Measurements from ENCODE around the gene RBM43.

RBM43 gene

DNA sequence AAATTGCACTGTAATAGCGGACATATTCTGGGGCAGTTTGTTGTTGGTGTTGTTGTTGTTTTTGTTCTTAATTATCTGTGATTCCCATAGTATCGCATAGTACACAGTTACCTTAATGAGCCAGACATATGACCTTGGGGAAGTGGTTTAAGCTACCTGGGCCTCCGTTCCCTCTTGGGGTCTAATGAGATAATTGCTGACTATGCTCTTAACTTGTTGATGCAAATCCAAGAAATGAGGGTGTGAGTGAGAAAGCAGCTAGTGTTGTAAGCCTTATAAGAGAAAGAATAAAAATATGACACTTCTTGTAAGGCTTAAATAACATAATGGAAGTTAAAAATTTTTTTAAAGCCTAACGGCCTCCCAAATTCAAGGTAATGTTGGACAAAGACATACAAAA, 20.7 kb upstream of the RBM43 start:
- no peaks in the 10 kb centered on the region for H3K9me3 Mint-ChIP-seq
- ATAC-seq (no peak), DNase-seq (ENCODE audit: low spot score in 2 of 2) (no peak)
- no peak overlapping the region for H3K27ac Mint-ChIP-seq
- peaks cover 25% of the 10 kb centered on the region for H3K4me1 Mint-ChIP-seq
- H3K36me3 Mint-ChIP-seq, result peaks cover 65% of the 10 kb centered on the region
- no peak overlapping the region for H3K4me3 Mint-ChIP-seq

DNA sequence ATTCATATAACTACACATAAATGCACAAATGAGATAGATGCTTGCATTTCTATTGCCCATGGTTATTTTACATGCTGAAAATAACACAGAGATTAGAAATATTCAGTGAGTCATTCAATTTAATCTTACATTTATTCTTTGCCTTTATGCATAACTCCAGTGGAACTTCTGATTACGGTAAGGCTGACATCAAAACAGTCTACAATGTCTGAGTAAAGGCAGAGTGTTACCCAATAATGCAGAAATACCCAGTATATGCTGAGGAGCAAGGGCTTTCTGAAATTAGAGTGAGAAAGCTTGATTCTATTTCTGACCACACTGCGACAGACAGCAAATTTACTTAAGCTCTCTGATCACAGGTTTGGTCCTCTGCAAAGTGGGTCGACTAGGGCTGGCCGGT, 18.6 kb upstream of the RBM43 start:
- DNase-seq (ENCODE audit: low spot score in 2 of 2) (no peak), ATAC-seq (no peak)
- Mint-ChIP-seq H3K36me3 (peaks cover 86% of the 10 kb centered on the region), H3K4me1 (peaks cover 6% of the 10 kb centered on the region), H3K9me3 (no peaks in the 10 kb centered on the region), H3K27ac (no peak overlapping the region), H3K4me3 (no peak overlapping the region)

DNA sequence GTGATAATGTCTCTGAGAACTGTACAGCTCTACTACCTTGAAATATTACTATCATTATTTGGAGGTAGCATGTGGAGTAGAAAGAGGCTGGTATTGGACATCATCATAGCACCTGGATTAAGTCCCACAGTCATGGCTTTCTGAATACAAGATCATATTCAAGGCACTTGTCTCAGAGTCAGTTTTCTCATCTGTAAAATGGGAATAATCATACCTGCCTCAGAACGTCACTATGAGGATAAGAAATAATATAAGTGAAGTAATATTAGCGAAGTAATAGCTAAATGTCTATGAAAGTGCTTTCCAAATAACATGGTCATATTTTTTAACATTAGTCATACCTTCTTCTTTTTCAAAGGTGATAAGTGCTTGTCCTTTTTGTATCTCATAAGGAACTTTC, 16.8 kb upstream of the RBM43 start:
- Mint-ChIP-seq H3K4me1 (no peaks in the 10 kb centered on the region), H3K4me3 (no peak overlapping the region), H3K9me3 (no peaks in the 10 kb centered on the region), H3K27ac (peak overlapping the region; percentile 86), H3K36me3 (peaks cover 98% of the 10 kb centered on the region)
- ATAC-seq, result no peak
- DNase-seq (ENCODE audit: low spot score in 2 of 2), result no peak

DNA sequence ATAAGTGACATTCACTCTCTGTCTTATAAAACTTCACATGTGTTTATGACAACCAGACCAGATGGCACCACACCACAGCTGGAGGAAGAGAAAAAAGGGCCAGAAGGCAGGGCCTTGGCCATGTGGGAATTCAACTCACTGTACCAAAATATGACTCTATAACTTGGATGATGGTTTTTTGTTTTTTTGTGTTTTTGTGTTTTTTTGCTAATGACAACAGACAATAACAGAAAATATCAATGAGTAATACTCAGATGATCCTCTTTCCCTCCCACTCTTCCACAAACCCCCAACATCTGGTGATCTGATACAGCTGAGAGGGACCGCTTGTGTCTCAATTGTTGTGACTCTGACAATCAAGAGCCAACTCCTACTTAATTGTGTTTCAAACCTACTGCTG, 15.4 kb upstream of the RBM43 start:
- ATAC-seq, result no peak
- H3K4me1 Mint-ChIP-seq, result no peaks in the 10 kb centered on the region
- H3K27ac Mint-ChIP-seq, result peak overlapping the region; percentile 41
- no peak overlapping the region for H3K4me3 Mint-ChIP-seq
- no peak for DNase-seq (ENCODE audit: low spot score in 2 of 2)
- no peaks in the 10 kb centered on the region for H3K9me3 Mint-ChIP-seq
- H3K36me3 Mint-ChIP-seq, result peaks cover 100% of the 10 kb centered on the region

DNA sequence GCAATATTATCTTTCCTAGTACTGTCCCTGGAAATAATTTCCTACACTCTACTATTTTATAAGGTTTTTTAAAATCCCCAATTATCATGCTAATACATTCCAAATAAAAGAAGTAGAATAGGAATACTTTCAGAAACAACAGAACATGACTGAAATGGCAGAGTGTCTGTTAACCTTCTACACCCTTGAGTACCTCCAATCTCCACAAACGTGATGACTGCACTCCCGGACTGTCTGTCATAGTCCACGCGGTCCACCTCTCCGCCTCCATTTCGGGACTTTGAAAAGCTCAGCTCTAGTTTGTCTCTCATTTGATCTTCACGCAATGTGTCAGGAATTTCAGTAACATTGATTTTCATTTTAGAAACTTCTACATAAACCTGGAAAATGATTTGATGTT, 13.6 kb upstream of the RBM43 start:
- Mint-ChIP-seq H3K36me3 (peaks cover 98% of the 10 kb centered on the region), H3K4me3 (no peak overlapping the region), H3K4me1 (no peaks in the 10 kb centered on the region), H3K9me3 (no peaks in the 10 kb centered on the region), H3K27ac (no peak overlapping the region)
- DNase-seq (ENCODE audit: low spot score in 2 of 2) (no peak), ATAC-seq (no peak)

DNA sequence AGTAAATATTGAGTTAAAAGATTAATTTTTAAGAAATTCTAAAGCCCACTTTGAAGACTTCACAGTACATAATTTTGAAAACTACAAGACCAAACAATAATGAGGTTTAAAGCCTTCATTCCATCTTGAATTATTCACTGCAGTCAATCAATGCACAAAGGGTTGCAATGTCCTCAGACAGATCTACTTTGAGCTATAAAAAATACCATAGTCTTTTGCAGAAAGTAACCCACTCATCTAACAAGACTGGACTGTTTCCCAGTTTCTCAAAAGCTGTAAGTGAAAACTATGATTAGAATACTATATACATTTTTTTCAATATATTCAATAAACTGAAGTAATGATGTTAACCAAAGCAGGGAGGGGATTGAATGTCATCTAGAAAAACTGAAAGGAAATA, 10.2 kb upstream of the RBM43 start:
- no peak for ATAC-seq
- H3K4me1 Mint-ChIP-seq, result peaks cover 5% of the 10 kb centered on the region
- peak overlapping the region; percentile 58 for H3K27ac Mint-ChIP-seq
- no peak overlapping the region for H3K4me3 Mint-ChIP-seq
- DNase-seq (ENCODE audit: low spot score in 2 of 2), result no peak
- H3K9me3 Mint-ChIP-seq, result no peaks in the 10 kb centered on the region
- H3K36me3 Mint-ChIP-seq, result peaks cover 72% of the 10 kb centered on the region

DNA sequence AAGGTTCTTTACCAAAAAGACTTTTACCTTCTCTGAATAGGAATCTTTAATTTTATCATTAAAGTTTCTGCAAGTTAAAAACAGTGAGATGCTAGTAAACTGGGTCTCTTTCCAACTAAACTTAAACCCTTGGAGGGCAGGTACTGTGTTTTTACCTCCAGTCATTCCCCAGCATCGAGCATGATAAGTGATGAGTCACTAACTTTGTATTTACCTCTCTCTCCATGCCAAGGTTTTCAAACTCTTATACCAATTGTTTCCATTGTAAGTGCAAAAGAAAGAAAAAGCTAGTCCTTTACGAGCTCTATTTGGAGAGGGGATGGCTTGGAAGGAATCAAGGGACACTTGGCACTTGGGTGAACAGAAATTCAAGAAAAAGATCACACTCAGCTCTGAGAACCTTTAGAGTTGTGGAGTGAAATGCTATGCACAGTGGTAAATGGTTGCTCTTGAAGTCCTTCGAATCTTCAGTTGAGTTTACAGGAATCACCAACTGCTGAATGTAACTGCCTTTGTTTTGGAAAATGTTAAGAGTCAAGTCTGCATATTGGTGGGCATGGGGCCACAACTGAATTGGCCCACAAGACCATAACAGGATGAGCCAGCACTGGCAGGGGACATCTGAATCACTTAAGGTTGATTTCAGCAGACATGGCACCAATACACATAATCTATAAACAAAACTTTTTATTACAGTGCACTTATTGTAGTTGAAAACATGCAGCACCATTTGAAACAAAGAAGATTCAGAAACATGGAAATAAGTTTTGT, 8.3 kb upstream of the RBM43 start:
- Mint-ChIP-seq H3K4me1 (peaks cover 5% of the 10 kb centered on the region), H3K9me3 (no peaks in the 10 kb centered on the region), H3K36me3 (peaks cover 54% of the 10 kb centered on the region), H3K27ac (peak overlapping the region; percentile 39), H3K4me3 (no peak overlapping the region)
- ATAC-seq (peak; percentile 85), DNase-seq (ENCODE audit: low spot score in 2 of 2) (no peak)

DNA sequence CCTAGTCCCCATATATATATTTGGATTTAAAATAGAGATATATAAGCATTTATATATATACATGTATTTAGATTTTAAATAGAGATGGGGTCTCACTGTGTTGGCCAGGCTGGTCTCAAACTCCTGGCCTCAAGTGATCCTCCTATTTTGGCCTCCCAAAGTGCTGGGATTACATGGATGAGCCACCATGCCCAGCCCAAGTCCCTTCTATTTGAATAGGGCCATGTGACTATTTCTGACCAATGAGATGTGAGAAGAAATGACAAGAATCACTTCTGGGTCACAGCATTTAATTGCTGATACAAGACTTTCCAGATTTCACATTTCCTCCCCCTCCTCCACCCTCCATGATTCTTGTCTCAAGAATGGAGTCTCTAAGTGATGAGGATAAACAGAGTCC, 6.4 kb upstream of the RBM43 start:
- Mint-ChIP-seq H3K36me3 (peaks cover 35% of the 10 kb centered on the region), H3K4me1 (peaks cover 5% of the 10 kb centered on the region), H3K9me3 (no peaks in the 10 kb centered on the region), H3K27ac (no peak overlapping the region), H3K4me3 (no peak overlapping the region)
- ATAC-seq, result no peak
- no peak for DNase-seq (ENCODE audit: low spot score in 2 of 2)

DNA sequence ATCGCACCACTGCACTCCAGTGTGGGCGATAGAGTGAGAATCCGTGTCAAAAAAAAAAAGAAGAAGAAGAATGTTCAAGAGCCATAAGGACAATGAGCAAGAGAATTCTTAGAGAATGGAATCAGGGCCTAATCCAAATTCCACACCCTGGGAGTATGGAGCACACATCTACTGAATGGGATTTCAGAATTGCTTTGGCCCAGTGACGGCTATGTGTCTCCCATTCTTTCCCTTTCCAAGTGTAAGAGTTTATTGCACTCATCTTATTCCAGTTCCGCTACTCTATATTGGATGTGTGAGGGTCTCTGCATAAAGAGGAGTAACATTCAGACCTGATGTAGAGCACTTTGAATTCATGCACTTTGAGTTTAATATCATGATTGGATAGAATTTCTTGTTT, 5.9 kb upstream of the RBM43 start:
- Mint-ChIP-seq H3K4me3 (no peak overlapping the region), H3K4me1 (peaks cover 5% of the 10 kb centered on the region), H3K36me3 (peaks cover 29% of the 10 kb centered on the region), H3K9me3 (no peaks in the 10 kb centered on the region), H3K27ac (no peak overlapping the region)
- DNase-seq (ENCODE audit: low spot score in 2 of 2) (no peak), ATAC-seq (no peak)

DNA sequence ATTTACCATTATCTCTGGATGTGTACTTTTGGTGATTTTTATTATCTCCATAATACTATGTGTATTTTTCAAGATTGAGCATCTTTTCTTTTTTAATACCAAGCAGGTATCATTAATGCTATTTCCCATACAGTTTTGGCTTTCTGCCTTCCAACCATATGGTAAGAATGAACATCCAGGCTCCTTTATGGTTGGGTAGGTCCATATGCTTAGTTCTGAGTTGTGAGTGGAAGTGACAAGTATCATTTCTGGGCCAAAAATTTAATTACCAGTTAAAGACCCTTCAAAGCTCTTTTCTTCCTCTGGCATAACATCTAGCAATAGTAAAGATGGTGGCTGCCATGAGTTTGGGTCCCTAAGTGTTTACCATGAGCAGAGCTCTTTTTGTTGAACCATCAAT, 4.3 kb upstream of the RBM43 start:
- Mint-ChIP-seq H3K27ac (no peak overlapping the region), H3K9me3 (no peaks in the 10 kb centered on the region), H3K4me1 (peaks cover 7% of the 10 kb centered on the region), H3K36me3 (peaks cover 18% of the 10 kb centered on the region), H3K4me3 (no peak overlapping the region)
- no peak for ATAC-seq
- DNase-seq (ENCODE audit: low spot score in 2 of 2), result no peak

DNA sequence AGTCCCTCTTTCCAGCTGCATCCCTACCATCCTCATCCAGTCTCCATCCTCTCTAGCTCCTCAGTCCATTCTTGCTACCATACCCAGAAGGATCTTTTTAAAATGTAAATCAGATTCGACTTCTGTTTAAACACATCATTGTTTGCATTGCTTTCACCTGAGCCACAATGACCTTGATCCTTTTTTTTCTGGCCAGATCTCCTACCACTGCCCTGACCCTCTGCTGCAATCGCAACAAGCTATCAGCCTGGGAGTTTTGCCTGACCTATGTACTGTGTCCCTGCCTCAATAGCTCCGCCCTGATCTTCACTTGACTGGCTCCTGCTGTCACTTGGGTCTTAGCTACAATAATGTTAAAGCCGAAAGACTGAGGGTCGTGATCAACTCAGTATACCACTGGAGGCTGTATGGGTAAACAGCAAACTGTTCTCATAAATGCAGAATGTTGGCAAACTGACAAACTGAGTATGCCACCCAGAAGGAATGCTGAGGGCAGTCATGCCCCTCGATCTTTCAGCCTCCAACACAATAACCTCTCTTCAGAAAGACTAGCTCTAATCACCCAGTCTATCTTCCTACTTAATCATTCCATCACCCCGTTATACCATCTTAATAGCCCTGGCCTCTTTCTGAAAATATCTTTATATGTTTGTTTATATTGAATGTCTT, 2.6 kb upstream of the RBM43 start:
- H3K27ac Mint-ChIP-seq, result no peak overlapping the region
- H3K36me3 Mint-ChIP-seq, result peaks cover 7% of the 10 kb centered on the region
- H3K9me3 Mint-ChIP-seq, result no peaks in the 10 kb centered on the region
- DNase-seq (ENCODE audit: low spot score in 2 of 2) (no peak), ATAC-seq (no peak)
- H3K4me3 Mint-ChIP-seq, result no peak overlapping the region
- peaks cover 13% of the 10 kb centered on the region for H3K4me1 Mint-ChIP-seq

DNA sequence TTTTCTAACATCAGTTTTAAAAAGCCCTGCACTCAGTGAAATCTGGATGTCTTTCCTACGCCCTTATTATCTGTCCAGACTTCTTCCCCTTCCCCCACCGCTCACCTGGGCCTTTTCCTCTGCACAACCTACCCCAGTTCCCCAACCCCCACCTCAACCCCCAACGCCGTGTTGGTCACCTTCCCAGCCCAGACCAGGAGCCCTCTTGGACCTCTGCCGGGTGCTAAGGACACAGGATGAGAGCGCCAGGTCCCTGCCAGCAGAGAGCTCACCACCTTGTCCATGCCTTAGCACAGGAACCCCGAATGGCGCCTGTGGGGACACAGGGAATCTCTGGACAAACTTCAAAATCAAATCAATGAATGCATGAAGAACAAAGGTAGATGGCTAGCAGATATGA, 966 bp upstream of the RBM43 start:
- H3K4me1 Mint-ChIP-seq, result peaks cover 13% of the 10 kb centered on the region
- H3K27ac Mint-ChIP-seq, result peak overlapping the region; percentile 99
- no peaks in the 10 kb centered on the region for H3K9me3 Mint-ChIP-seq
- H3K36me3 Mint-ChIP-seq, result peaks cover 7% of the 10 kb centered on the region
- ATAC-seq (no peak), DNase-seq (ENCODE audit: low spot score in 2 of 2) (no peak)
- H3K4me3 Mint-ChIP-seq, result peak overlapping the region; percentile 86

DNA sequence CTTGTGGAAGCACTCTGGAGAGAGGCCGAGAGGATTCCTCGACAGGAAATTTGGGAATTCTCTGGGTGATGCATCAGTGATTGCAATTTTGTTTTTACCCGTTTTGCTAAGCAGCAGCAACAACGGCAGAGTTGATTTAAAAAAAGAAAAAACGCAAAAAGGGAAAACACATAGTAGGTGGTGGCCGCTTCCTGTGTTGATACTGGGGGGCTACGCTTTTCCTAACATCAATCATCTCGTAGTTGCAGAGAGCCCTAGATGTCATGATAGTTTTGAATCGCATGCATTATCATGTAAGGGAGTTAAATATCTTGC, 271 bp upstream of the RBM43 start:
- Mint-ChIP-seq H3K4me1 (peaks cover 13% of the 10 kb centered on the region), H3K27ac (peak overlapping the region; percentile 99), H3K4me3 (peak overlapping the region; percentile 86), H3K36me3 (peaks cover 7% of the 10 kb centered on the region), H3K9me3 (no peaks in the 10 kb centered on the region)
- ATAC-seq, result no peak
- DNase-seq (ENCODE audit: low spot score in 2 of 2), result no peak

DNA sequence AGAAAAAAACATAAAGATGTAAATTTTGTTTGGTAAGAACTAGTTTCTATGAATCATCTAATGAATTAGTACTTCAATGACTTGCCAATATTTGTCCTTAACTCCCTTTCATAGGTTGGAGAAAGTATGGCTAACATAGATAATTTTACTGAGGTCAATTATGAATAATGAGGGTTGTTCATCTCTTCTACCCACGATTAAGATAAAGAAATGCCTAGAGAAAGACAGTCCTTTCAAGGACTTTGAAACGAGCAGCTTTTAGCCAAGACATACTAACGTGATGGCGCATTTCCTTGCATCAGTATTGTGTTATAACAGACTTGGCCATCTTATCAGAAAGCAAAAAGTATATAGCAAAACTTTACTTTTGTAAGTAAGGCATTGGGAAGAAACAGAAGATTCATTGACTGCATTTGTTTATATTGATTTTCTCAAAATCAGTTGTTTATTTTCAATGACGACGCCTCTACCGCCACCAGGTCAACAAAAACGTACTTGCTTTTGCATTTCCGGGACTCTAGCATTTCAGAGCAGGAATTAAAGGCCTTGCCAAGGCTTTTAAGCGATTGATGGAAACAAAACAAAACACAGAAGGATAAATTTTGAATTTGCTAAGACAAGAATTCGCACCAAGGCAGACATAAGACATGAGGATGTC, 961 bp downstream of the RBM43 start:
- no peak for DNase-seq (ENCODE audit: low spot score in 2 of 2)
- peaks cover 7% of the 10 kb centered on the region for H3K36me3 Mint-ChIP-seq
- H3K4me1 Mint-ChIP-seq, result peaks cover 13% of the 10 kb centered on the region
- H3K27ac Mint-ChIP-seq, result peak overlapping the region; percentile 99
- H3K9me3 Mint-ChIP-seq, result no peaks in the 10 kb centered on the region
- no peak for ATAC-seq
- H3K4me3 Mint-ChIP-seq, result peak overlapping the region; percentile 86

DNA sequence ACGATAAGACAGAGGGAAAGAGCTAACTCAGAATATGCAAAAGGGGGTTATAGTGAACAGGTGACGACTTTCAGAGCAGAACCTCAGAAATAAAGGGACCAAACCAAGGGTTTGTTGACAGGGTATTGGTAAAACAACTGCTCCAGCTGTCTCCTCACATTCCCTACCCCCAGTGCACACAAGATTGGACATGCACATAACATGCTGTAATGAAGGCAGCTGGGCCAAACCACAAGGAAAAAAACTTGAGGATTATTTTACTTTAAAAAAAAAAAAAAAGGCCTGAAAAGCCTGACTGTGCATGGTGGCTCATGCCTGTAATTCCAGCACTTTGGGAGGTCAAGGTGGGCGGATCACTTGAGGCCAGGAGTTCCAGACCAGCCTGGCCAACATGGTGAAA, 3.5 kb downstream of the RBM43 start:
- Mint-ChIP-seq H3K9me3 (no peaks in the 10 kb centered on the region), H3K27ac (no peak overlapping the region), H3K4me1 (peaks cover 20% of the 10 kb centered on the region), H3K36me3 (peaks cover 7% of the 10 kb centered on the region), H3K4me3 (no peak overlapping the region)
- DNase-seq (ENCODE audit: low spot score in 2 of 2) (no peak), ATAC-seq (no peak)

DNA sequence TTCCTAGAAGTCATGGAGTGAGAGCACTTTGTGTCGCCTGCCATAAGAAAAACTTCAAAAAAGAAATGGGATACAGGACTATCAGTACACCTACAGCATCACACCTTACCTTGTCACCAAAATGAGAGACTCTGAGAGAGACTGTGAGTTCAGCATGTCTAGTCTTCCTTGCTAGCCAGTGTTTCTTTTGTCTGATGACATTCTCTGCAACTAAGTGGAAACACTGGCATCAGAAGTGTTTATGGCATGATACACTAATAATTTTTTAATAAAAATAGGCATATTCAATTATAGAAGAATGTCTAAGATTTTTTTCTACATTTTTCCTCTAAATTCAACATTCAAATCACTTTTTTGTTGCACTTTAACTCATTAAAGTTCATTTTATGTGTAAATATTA, 9.0 kb downstream of the RBM43 start:
- Mint-ChIP-seq H3K4me3 (no peak overlapping the region), H3K27ac (no peak overlapping the region), H3K4me1 (peaks cover 9% of the 10 kb centered on the region), H3K9me3 (peaks cover 3% of the 10 kb centered on the region), H3K36me3 (peaks cover 45% of the 10 kb centered on the region)
- ATAC-seq, result no peak
- no peak for DNase-seq (ENCODE audit: low spot score in 2 of 2)
